ENCODE results near the gene UBAC2.

DNA sequence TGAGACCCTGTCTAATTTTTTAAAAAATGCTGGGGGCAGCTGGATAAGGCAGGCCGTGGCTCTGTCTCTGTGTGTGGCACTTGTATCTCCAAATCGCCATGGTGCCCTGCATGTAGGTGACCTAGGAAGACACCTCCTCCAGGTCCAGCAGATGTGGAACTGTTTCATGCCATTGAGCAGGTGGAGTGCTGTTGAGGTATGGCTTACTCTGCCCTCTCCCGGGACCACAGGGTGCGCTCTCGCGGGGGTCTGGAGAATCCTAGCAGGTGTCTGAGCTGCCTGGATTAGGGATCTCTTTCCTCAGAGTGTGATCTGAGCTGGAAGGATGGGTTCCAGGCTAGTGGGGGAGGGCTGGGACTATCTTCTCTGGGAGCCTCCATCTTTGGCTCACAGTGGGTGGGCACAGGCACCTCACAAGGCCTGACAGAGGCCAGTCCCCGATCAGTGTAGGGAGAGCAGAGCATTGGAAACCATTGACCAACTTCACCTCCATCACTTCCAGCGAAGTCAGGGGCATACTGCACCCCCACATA lies 233.0 kb downstream of the UBAC2 start:
- TF ChIP-seq, protein P1, sequence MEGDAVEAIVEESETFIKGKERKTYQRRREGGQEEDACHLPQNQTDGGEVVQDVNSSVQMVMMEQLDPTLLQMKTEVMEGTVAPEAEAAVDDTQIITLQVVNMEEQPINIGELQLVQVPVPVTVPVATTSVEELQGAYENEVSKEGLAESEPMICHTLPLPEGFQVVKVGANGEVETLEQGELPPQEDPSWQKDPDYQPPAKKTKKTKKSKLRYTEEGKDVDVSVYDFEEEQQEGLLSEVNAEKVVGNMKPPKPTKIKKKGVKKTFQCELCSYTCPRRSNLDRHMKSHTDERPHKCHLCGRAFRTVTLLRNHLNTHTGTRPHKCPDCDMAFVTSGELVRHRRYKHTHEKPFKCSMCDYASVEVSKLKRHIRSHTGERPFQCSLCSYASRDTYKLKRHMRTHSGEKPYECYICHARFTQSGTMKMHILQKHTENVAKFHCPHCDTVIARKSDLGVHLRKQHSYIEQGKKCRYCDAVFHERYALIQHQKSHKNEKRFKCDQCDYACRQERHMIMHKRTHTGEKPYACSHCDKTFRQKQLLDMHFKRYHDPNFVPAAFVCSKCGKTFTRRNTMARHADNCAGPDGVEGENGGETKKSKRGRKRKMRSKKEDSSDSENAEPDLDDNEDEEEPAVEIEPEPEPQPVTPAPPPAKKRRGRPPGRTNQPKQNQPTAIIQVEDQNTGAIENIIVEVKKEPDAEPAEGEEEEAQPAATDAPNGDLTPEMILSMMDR (IDR thresholded peaks at IDR 0.05; ENCODE audit: poor library complexity): no peak
- TF ChIP-seq EZH2 (IDR thresholded peaks at IDR 0.05; ENCODE audit: borderline replicate concordance): no peak

Data from hepatocyte (in vitro differentiated cells).